Neural progenitor cell (in vitro differentiated cells): ENCODE results near the gene THAP6. TPM values are rescaled to one million over a fixed set of nuclear protein-coding genes. Genes with fewer than 3 reads are reported as not detected.
A peak's percentile ranks its signal among the peaks of the same experiment; 100 is the strongest.

Experiments
- DNase-seq: peaks from one replicate; pipeline ENCODE4 v3.0.0-alpha.2; 2016; ENCODE audit warnings: low spot score
- H2AFZ ChIP-seq: fragments of 200-600 bp; sonication (generic); replicated peaks from 2 replicates; pipeline ENCODE4 v1.6.1; 2016; ENCODE audit warnings: antibody characterized with exemption
- H3F3A ChIP-seq: fragments of 200-600 bp; sonication (generic); 2 replicates; pipeline ENCODE4 v1.6.1; 2016; ENCODE audit warnings: antibody characterized with exemption, low read depth
- H3K27ac ChIP-seq: fragments of 200-600 bp; sonication (generic); 2 replicates; pipeline ENCODE4 v1.5.1; 2016; ENCODE audit warnings: mild to moderate bottlenecking
- H3K27me3 ChIP-seq: fragments of 200-600 bp; sonication (generic); 2 replicates; pipeline ENCODE4 v1.6.1; 2016; ENCODE audit warnings: mild to moderate bottlenecking, moderate library complexity
- H3K36me3 ChIP-seq: fragments of 200-600 bp; sonication (generic); 2 replicates; pipeline ENCODE4 v1.5.1; 2016
- H3K4me1 ChIP-seq: fragments of 200-600 bp; sonication (generic); 2 replicates; pipeline ENCODE4 v1.6.1; 2016; ENCODE audit warnings: mixed run types
- H3K4me2 ChIP-seq: fragments of 200-600 bp; sonication (generic); 2 replicates; pipeline ENCODE4 v1.6.1; 2016
- H3K4me3 ChIP-seq: fragments of 200-600 bp; sonication (generic); 2 replicates; pipeline ENCODE4 v1.5.1; 2016
- H3K79me2 ChIP-seq: fragments of 200-600 bp; sonication (generic); 2 replicates; pipeline ENCODE4 v1.6.1; 2016; ENCODE audit warnings: low read depth
- H3K9ac ChIP-seq: fragments of 200-600 bp; sonication (generic); 2 replicates; pipeline ENCODE4 v1.6.1; 2016
- H3K9me3 ChIP-seq: fragments of 200-600 bp; sonication (generic); 2 replicates; pipeline ENCODE4 v1.5.1; 2016; ENCODE audit warnings: low read depth
- H4K20me1 ChIP-seq: fragments of 200-600 bp; sonication (generic); 2 replicates; pipeline ENCODE4 v1.6.1; 2016; ENCODE audit warnings: low read depth
- H3K27ac Mint-ChIP-seq: 3 replicates; pipeline ENCODE4 v1.8.0; 2021; ENCODE audit warnings: mixed read lengths
- H3K27me3 Mint-ChIP-seq: 2 replicates; pipeline ENCODE4 v1.8.0; 2022; ENCODE audit warnings: low read depth, mild to moderate bottlenecking, inconsistent platforms, moderate library complexity, mixed read lengths; ENCODE audit not compliant: insufficient read depth
- H3K36me3 Mint-ChIP-seq: 3 replicates; pipeline ENCODE4 v1.8.0; 2021; ENCODE audit warnings: mixed read lengths
- H3K4me1 Mint-ChIP-seq: 3 replicates; pipeline ENCODE4 v1.8.0; 2021; ENCODE audit warnings: mixed read lengths
- H3K4me3 Mint-ChIP-seq: 3 replicates; pipeline ENCODE4 v1.8.0; 2021; ENCODE audit warnings: mild to moderate bottlenecking, moderate library complexity, mixed read lengths
- H3K9me3 Mint-ChIP-seq: 3 replicates; pipeline ENCODE4 v1.8.0; 2020; ENCODE audit warnings: mixed read lengths
- EZH2 ChIP-seq: fragments of 200-600 bp; sonication (generic); IDR thresholded peaks from 2 replicates; pipeline ENCODE4 v1.6.1; 2017; ENCODE audit warnings: antibody characterized with exemption, mild to moderate bottlenecking, moderate library complexity
- EZH2phosphoT487 ChIP-seq: fragments of 200-600 bp; sonication (generic); IDR thresholded peaks from 2 replicates; pipeline ENCODE4 v1.6.1; 2017; ENCODE audit warnings: antibody characterized with exemption
- total RNA-seq: library from RNA; depleted of rRNA; stranded (reverse); fragments of >200 nt; gene quantifications from 2 replicates; pipeline ENCODE4 v1.2.3, GENCODE V29; 2015; ENCODE audit warnings: low replicate concordance
- TF ChIP-seq, protein P1 (sequence below): fragments of 200-600 bp; sonication (generic); IDR thresholded peaks from 2 replicates; pipeline ENCODE4 v1.5.1; 2017; ENCODE audit warnings: antibody characterized with exemption, mild to moderate bottlenecking

The THAP6 gene
- total RNA-seq, 1 donor from 2014 or later: 30.6 TPM

DNA sequence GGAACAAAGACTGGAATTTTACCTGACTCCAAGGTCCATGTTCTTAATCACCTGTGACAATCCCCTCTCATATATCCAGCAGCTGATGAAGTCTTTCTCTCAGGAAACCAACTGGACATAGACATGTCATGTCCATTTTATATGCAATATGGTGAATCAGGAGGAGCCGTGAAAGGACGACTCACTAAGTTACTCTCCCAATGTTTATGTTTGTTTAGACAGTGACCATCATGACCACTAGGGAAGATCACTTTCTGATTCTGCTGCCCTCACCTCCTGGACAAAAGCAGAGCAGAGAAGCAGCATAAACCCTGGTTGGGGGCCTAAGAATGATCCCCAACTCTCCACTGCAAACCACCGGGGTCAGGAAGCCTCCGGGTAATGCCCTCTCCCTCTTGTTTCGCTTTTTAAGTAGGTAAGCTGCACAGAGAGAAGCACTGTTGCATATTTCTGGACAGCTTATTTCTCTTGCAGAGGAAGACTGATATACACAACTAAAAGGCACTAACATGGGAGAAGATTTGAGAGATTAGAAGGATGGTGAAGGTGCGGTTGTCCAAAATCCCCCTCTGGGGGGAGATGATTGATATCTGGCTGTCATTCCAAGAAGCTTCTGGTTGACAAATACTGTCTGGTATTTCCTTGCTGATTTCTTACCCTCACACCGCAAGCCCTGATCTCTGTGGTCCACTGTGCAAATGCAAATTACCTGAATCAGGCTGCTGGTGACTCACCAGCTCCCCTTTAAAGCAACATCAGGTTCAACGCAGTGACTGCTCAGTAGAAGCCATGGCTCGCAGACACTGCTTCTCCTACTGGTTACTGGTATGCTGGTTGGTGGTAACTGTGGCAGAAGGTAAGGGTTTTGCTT is 41.3 kb downstream of the THAP6 start, which contains the start of gene ODAPH:
TSS of gene ODAPH (plus strand) at position 773 of the 871 bp plus-strand sequence. CDS start at position 790, 17 bp downstream.
- TF ChIP-seq, protein P1, sequence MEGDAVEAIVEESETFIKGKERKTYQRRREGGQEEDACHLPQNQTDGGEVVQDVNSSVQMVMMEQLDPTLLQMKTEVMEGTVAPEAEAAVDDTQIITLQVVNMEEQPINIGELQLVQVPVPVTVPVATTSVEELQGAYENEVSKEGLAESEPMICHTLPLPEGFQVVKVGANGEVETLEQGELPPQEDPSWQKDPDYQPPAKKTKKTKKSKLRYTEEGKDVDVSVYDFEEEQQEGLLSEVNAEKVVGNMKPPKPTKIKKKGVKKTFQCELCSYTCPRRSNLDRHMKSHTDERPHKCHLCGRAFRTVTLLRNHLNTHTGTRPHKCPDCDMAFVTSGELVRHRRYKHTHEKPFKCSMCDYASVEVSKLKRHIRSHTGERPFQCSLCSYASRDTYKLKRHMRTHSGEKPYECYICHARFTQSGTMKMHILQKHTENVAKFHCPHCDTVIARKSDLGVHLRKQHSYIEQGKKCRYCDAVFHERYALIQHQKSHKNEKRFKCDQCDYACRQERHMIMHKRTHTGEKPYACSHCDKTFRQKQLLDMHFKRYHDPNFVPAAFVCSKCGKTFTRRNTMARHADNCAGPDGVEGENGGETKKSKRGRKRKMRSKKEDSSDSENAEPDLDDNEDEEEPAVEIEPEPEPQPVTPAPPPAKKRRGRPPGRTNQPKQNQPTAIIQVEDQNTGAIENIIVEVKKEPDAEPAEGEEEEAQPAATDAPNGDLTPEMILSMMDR: no peak
- TF ChIP-seq EZH2phosphoT487: no peak
- TF ChIP-seq EZH2: no peak
- Histone ChIP-seq H3K36me3 (no peaks in the 10 kb centered on the region), H4K20me1 (no peaks in the 10 kb centered on the region), H3F3A (no peaks in the 10 kb centered on the region), H3K4me3 (no peak within 1 kb of the TSS), H3K27ac (no peak within 1 kb of the TSS), H3K9me3 (no peaks in the 10 kb centered on the region), H3K9ac (no peak within 1 kb of the TSS), H2AFZ (peak within 1 kb of the TSS; percentile 6), H3K27me3 (no peaks in the 10 kb centered on the region), H3K4me2 (peak within 1 kb of the TSS; percentile 38), H3K4me1 (peaks cover 9% of the 10 kb centered on the region), H3K79me2 (no peaks in the 10 kb centered on the region)
- no peak for DNase-seq
- Mint-ChIP-seq H3K36me3 (no peaks in the 10 kb centered on the region), H3K9me3 (no peaks in the 10 kb centered on the region), H3K27me3 (peaks cover 3% of the 10 kb centered on the region), H3K27ac (no peak within 1 kb of the TSS), H3K4me3 (no peak within 1 kb of the TSS), H3K4me1 (peaks cover 20% of the 10 kb centered on the region)

DNA sequence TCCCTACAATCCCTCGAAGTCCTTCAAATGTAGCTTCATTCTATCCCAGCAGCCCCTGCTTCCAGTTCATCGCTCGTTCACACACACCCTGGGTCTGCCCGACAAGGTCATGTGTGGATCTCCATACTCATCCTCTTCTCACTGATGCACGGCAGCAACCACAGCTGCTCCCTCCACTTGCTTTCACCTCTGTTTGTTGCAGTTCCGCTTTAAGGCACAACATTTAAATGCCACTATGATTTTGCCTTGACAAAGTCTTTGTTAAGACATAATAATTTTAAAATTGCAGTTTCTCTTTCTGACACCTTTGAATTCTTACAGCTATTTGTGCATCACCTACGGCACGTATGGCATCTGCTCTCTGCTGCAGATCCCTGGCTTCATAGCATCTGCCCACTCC is 43.4 kb downstream of the THAP6 start:
- no peak overlapping the region for H2AFZ ChIP-seq
- H3K9me3 ChIP-seq: no peaks in the 10 kb centered on the region
- no peaks in the 10 kb centered on the region for H3K79me2 ChIP-seq
- H3K9me3 Mint-ChIP-seq: no peaks in the 10 kb centered on the region
- peaks cover 2% of the 10 kb centered on the region for H3K27me3 Mint-ChIP-seq
- H3K9ac ChIP-seq: no peak overlapping the region
- H3K4me3 ChIP-seq: no peak overlapping the region
- peaks cover 9% of the 10 kb centered on the region for H3K4me1 ChIP-seq
- no peaks in the 10 kb centered on the region for H3F3A ChIP-seq
- no peaks in the 10 kb centered on the region for H3K36me3 ChIP-seq
- H4K20me1 ChIP-seq: no peaks in the 10 kb centered on the region
- TF ChIP-seq, protein P1: no peak
- TF ChIP-seq EZH2phosphoT487 (no peak), EZH2 (no peak)
- no peaks in the 10 kb centered on the region for H3K27me3 ChIP-seq
- H3K4me3 Mint-ChIP-seq: no peak overlapping the region
- DNase-seq: no peak
- peaks cover 23% of the 10 kb centered on the region for H3K4me1 Mint-ChIP-seq
- H3K27ac Mint-ChIP-seq: no peak overlapping the region
- H3K4me2 ChIP-seq: no peak overlapping the region
- H3K27ac ChIP-seq: no peak overlapping the region
- no peaks in the 10 kb centered on the region for H3K36me3 Mint-ChIP-seq

DNA sequence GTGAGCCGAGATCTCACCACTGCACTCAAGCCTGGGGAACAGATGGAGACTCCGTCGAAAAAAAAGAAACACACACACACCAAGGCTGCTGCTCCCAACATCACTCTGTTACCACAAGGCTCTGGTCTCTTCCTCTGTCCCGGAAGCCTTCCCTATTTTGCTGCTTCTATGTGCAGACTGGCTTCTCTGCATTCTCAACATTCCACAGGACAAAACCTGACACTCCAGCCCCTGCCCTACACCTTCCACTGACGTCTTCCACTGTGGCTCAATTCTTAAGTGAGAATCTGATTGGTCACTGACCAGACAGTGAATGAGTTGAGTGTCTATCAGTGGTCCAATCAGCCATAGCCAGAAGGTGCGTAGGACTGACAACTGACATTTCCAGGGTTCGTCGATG is 47.5 kb downstream of the THAP6 start:
- no peaks in the 10 kb centered on the region for H3K9me3 Mint-ChIP-seq
- H3K4me1 Mint-ChIP-seq: peaks cover 6% of the 10 kb centered on the region
- no peaks in the 10 kb centered on the region for H3K36me3 ChIP-seq
- no peak overlapping the region for H3K9ac ChIP-seq
- H2AFZ ChIP-seq: peak overlapping the region; percentile 81
- H3K27me3 Mint-ChIP-seq: peaks cover 4% of the 10 kb centered on the region
- H3K4me2 ChIP-seq: no peak overlapping the region
- peaks cover 3% of the 10 kb centered on the region for H3K4me1 ChIP-seq
- peak; percentile 62 for DNase-seq
- TF ChIP-seq EZH2: no peak
- no peak for TF ChIP-seq EZH2phosphoT487
- TF ChIP-seq, protein P1: no peak
- no peaks in the 10 kb centered on the region for H3K36me3 Mint-ChIP-seq
- no peak overlapping the region for H3K4me3 Mint-ChIP-seq
- H3K27me3 ChIP-seq: no peaks in the 10 kb centered on the region
- H3K4me3 ChIP-seq: no peak overlapping the region
- no peak overlapping the region for H3K27ac Mint-ChIP-seq
- H3F3A ChIP-seq: no peaks in the 10 kb centered on the region
- H3K27ac ChIP-seq: no peak overlapping the region
- H4K20me1 ChIP-seq: no peaks in the 10 kb centered on the region
- no peaks in the 10 kb centered on the region for H3K79me2 ChIP-seq
- H3K9me3 ChIP-seq: no peaks in the 10 kb centered on the region
